NOMO-1 treated with DMSO at 0.1 percent for 48 hours (cell line): ENCODE results near the gene NEGR1.

ENCODE experiments used
- DNase-seq: peaks from one replicate; lab custom pipeline; 2025; ENCODE audit not compliant: unreplicated experiment; lab: John Stamatoyannopoulos, UW

NEGR1 gene

DNA sequence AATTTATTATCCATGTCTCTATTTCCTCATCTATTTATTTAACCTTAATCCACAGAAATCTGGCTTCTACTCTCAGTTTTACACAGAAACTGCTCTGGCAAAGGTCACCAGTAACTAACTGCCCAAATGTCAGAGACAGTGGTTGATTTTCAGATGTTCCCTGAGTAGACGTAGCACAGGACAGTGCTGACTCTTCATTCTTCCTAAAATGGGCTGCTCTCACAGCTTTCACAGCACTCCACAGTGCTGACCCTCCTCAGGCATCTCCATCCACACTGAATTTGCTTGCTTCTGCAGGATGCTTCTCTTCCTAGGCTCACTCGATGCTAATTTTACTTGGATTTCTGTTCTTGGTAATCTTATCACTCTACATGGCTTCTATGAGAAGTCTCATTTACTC, 693.3 kb downstream of the NEGR1 start:
- DNase-seq: no peak

DNA sequence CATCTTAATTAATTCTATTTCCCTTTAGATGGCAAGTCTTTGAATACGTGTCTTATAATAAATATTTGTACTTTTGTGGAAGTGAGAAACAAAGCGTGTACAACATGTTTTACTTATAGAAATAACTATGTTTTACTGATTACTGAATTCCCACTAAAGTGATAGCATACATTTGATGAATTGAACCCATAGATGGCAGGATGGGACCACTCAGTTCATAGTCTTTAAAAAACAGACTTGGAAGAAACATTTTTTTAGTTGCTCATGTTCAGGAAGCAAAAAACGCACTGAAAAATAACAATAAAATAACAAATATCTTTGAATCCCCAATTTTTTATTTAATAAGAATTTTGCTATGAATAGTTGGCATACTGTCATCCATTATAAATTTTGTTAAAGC, 694.4 kb downstream of the NEGR1 start:
- DNase-seq: peak; percentile 32

- no peak for DNase-seq
Measured at GRCh38 chr1:71586030-71586429, 696.3 kb downstream of the NEGR1 start.

GRCh38 chr1:71583756-71584155, 698.6 kb downstream of the NEGR1 start:
- peak; percentile 93 for DNase-seq

DNA sequence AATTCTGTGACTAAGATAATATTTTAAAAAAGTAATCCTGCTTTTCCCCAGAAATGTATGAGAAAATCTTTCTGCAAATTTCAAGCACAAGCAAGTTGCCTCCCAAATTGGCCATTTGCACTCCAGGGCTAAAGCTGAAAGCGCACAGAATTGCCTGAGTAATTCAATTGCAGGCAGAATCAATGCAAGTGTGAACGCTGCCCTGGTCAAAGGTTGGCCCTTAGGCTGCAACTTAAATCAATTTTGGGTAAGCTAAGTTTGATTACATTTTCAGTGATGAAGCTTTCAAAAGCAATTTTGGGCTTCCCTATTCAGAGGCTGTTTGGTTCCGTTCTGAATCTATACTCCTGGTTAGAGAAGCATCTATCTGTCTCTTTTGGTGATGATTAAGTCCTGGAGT, 699.7 kb downstream of the NEGR1 start:
- no peak for DNase-seq

DNA sequence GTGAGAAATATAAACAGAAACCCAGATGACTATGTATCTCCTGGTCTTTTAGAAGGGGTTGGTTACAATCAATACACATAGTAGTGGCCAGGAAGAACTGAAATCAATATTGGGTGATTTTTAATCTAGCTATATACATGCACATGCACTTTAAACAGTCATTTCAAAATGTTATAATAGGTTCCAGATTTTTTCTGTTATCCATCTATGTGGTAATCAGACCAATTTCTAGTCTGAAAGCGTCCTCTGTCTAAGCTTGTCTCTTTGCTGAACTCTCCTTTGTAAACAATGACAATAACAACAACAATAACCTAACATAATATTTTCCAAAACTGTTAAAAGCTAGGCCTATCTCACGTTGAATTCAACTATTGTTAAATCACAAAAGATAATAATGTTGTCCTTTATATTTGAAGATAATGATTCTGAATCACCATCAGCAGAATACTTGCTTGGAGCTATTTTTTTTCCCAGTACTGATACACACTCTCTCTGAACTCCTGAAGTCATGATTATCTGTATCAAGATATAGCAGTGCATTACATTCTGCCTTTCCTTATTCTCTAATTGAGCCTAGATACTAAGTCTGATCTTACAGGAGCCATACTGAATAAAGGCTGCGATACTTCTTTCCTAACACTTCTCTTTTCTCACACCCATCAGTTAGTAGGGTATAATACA, 704.7 kb downstream of the NEGR1 start:
- DNase-seq: no peak

- no peak for DNase-seq
Measured at GRCh38 chr1:71572038-71572437, 710.3 kb downstream of the NEGR1 start.

DNA sequence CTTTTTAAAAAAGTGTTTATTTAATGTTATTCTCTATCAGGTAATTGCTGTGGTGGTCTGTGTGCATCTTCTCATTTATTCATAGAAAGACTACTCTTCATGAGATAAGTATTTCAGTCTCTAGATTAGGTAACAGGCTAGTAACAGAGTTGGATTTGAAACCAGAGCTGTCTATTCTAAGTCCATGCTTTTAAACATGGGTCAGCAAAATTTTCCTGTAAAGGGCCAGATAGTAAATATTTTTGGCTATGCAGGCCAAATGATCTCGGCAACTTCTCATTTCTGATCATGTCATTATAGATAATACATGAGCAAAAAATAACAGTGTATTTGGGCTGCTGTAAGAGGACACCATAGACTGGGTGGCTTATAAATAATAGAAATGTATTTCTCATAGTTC, 715.9 kb downstream of the NEGR1 start:
- DNase-seq: no peak

GRCh38 chr1:71565831-71566230, 716.5 kb downstream of the NEGR1 start:
- no peak for DNase-seq

DNA sequence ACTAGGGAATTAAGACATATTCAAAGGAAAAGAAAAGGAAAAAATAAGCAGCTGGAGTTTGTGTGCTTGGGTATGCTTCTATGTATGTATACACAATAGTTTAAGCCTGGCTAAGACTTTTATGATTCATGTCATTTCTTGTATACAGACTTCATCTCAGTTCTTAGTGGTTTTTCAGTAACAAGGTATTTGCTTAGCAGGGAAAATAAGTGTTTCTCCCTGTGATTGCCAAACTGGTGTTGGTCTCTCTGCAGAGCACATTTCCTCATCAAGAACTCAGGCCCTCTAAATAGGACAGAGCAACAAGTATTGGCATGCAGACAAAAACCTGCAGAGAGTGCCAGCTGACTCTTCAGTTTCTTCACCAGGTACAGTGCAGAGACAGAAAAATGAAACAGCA, 717.1 kb downstream of the NEGR1 start:
- no peak for DNase-seq

GRCh38 chr1:71562298-71562697, 720.0 kb downstream of the NEGR1 start:
- DNase-seq: no peak

- no peak for DNase-seq
Measured at GRCh38 chr1:71561729-71562128, 720.6 kb downstream of the NEGR1 start.

GRCh38 chr1:71561206-71561605, 721.1 kb downstream of the NEGR1 start:
- no peak for DNase-seq

DNA sequence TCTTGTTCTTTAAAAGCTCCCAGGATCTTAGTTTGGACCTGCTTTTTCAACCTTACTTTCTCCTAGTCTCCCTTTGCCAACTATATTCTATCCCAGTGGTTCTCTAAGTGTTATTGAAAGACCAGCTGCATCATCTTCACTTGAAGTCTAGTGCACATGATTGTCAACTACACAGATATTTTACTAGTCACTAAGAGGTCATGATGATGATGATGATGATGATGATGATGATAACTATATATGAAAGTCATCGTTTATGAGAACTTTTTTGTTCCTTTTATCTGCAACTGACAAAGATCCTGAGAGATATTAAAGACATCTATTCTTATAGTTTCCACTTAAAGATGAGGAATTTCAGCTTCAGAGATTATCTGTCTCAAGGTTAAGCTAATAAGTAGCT, 722.5 kb downstream of the NEGR1 start:
- DNase-seq: no peak

- DNase-seq: no peak
Measured at GRCh38 chr1:71557138-71557537, 725.2 kb downstream of the NEGR1 start.

DNA sequence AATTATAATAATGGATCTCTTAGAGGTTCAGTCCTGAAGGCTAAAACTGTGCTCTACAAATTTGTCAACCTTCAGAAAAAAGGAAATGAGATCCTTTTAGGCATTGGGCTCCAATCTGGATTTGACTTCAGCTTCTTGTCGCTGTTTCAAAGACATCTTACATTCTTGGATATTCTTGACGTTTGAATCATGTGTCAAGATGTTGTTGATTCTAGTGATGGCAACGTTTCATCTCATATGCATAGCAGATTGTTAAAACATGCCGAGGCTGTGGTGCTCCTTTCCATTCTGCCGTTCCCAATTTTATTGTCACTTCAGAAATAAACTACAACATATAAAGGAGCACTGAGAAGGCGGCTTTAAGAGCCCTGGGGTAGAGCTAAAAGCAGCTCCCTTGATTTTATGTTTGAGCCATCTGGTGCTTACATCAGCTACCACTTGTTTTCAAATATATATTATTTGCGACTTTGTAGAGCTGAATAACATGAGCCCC, 733.9 kb downstream of the NEGR1 start:
- no peak for DNase-seq

GRCh38 chr1:71542155-71542554, 740.2 kb downstream of the NEGR1 start:
- no peak for DNase-seq

DNA sequence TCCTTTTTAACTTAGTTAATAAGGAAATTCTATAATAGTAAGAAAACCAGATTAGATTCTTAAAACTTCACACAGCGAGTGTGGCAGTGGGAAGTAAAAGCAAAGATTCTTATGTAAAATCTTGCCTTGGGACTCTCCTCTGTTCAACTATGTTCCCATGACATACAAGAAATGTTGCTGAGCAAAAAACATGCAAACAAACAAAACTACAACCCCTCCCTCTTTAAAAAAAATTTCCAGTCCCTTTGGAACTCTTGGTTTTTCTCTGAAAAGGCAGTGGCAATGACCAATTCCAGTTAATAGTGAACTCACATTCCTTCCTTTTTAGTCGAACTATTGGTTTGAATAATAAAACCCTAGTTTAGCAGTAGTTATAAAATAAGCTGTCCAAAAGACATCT, 748.4 kb downstream of the NEGR1 start:
- DNase-seq: no peak

GRCh38 chr1:71532343-71532742, 750.0 kb downstream of the NEGR1 start:
- DNase-seq: no peak

- DNase-seq: no peak
Measured at GRCh38 chr1:71526824-71527223, 755.5 kb downstream of the NEGR1 start.

DNA sequence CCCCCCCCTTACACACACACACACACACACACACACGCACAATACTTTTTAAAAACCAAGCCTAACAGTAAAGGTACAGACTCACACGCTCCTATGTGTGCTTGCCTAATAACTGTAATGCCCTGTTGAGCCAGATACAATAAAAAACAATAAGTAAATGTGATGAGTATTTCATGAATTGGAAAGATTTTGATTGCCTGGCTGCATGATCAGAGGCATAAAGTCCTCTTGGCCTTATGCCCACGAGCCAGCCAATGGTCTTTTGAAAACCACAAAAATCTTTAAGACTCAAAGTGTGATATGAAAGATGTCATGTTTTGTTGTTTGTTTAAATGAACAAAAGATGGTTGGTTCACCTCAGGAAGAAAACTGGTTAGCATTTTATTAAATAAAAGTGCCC, 759.6 kb downstream of the NEGR1 start:
- DNase-seq: no peak

DNA sequence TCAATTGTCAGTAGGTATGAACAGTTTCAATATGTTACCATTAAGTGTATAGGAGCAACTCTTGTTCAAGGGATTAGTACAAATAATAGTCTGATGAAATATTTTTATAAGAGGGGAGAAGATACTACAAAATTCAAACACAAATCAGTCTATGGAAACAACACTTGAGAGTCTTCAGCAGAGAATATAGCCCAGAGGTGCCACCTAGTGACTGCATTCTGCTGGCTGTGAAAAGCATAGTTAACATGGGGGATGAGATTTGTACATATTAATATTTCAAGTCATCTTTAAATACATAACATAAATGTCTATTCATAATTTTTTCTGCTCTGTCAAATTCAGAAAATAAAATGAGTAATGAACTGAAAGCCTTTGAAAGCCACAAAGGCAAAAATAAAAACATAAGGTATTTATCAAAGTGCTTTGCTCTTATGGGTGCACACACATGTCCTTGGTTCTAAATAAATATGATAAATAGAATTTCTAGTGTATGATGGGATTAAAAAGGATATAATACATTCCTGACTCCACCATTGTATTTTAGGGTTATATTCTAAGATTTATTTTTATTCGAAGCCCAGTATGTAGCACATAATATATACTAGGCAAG, 760.6 kb downstream of the NEGR1 start:
- peak; percentile 47 for DNase-seq

GRCh38 chr1:71511505-71511904, 770.8 kb downstream of the NEGR1 start:
- DNase-seq: no peak
